ENCODE data around the gene CCNC.

Gene CCNC

DNA sequence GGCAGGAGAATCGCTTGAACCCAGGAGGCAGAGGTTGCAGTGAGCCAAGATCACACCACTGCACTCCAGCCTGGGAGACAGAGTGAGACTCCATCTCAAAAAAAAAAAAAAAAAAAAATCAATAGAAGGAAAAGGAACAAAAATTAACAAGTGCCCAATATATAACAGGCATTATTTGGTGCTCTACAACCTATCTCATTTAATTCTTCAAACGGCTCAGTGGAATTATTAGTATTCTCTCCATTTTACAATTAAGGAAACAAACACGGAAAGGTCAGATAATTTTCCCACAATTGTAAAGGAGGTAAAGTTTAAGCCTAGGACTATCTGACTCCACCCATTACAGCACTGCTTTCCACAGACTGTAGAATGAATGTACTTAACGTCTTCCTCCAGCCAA is 19.8 kb downstream of the CCNC start:
- DNase-seq (ENCODE audit: low read depth, low spot score): no peak

DNA sequence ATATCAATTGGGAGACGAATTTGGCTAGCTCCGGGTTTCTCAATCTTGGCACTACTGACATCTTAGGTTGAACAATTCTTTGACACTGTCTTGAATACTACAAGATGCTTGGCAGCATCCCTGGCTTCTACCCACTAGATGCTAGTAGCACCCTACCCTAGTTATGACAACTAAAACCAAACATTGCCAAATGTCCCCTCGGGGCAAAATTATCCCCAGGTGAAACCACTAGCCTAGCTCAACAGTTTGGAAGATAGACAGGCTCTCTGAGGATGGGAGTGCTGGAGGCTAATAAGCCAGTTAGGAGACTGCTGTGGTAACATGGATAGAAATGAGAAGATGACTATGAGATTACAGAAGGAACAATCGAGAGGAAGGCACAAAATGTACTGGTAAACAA is 20.9 kb downstream of the CCNC start:
- no peak for DNase-seq (ENCODE audit: low read depth, low spot score)

- DNase-seq (ENCODE audit: low read depth, low spot score): no peak
Measured at GRCh38 chr6:99545442-99545841, 23.0 kb downstream of the CCNC start.

GRCh38 chr6:99543968-99544367 is 24.5 kb downstream of the CCNC start:
- no peak for DNase-seq (ENCODE audit: low read depth, low spot score)

- no peak for DNase-seq (ENCODE audit: low read depth, low spot score)
Measured at GRCh38 chr6:99530627-99531026, 37.8 kb downstream of the CCNC start.

- no peak for DNase-seq (ENCODE audit: low read depth, low spot score)
Measured at GRCh38 chr6:99522531-99522930, 45.9 kb downstream of the CCNC start.

DNA sequence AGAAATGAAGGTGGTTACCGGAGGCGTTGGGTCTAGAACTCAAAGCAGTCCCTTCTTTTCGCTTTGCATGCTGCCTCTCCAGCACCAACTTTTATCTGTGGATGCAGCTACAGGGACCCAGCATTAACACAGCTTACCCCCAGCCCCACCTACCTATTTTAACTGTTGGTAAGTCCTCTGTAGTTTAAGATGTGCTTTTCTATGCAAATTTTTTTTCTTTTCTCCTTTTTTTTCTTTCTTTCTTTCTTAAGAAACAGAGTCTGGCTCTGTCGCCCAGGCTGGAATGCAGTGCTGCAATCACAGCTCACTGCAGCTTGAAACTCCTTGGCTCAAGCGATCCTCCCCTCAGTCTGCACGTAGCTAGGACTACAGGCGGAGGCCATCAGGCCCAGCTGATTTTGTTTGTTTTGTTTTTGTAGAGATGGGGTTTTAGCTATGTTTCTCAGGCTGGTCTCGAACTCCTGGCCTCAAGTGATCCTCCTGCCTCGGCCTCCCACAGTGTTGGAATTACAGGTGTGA is 46.8 kb downstream of the CCNC start:
- no peak for DNase-seq (ENCODE audit: low read depth, low spot score)

DNA sequence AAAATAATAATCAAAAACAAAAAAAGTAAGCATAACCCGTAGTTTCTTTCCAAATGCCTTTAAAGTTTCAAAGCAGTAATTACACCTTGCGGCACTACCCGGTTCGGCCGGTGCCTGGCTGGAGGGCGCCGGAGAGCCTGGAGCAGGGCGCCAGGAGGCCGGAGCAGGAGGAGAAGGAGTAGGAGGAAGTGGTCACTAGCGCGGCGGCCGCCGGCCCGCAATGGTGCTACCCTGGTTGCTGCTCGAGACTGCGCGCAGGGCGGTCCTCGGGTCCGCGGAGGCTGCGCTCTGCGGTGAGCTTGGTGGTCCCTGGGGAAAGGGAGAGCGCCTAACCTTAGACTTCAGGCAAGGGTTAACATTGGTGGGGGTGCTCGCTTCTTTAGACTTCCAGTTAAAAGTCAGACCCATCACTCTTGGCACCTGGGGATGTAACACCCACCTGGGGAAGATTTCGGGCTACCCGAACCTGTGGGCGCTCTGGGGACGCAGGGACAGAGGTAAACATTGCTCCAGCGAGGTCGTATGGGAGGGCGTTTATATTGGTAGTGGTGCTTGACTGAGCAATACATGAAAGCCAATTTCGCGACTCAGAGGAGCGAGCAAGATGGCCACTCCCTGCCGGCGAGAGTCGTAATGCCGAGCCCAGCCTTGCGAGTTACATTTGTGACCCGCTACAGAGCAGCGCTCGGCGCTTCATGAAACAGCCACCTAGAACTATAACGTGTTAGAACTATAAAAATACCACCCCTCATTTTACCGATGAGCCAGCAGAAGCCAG is 47.4 kb downstream of the CCNC start:
- no peak for DNase-seq (ENCODE audit: low read depth, low spot score)

DNA sequence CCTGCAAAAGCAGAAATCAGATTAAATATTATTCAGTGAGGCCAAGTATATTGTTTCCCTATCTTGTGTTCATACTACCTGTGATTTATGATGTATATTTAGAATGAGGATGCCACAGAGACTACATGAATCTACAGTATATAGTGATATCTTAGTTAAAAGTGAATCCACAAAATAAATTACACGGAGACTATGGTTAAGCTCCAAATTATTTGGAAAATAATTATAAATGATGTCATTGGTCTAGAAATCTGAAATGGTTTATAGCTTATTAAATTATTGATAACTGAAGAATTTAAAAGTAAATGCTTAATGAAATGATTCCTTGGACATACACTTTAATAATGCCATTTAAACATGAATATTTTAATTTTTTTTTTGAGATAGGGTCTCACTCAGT is 49.0 kb downstream of the CCNC start:
- DNase-seq (ENCODE audit: low read depth, low spot score): no peak

GRCh38 chr6:99514089-99514488 is 54.4 kb downstream of the CCNC start:
- DNase-seq (ENCODE audit: low read depth, low spot score): no peak

DNA sequence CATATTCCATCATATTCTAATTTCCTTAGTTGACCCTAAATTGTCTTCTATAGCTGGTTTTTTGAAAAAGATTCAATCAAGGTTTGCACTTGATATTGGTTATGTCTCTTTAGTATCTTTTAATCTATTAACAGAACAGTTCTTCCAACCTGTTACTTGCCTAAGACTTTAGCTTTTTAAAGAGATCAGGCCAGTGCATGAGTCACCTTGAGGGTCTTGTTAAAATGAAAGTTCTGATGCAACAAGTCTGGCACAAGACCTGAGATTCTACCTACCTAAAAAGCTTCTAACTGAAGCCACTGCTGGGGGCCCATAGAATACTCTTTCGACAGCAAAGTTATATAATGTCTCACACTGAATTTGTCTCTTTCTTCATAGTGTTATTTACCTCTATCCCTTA is 56.4 kb downstream of the CCNC start:
- no peak for DNase-seq (ENCODE audit: low read depth, low spot score)

- no peak for DNase-seq (ENCODE audit: low read depth, low spot score)
Measured at GRCh38 chr6:99507648-99508047, 60.8 kb downstream of the CCNC start.

DNA sequence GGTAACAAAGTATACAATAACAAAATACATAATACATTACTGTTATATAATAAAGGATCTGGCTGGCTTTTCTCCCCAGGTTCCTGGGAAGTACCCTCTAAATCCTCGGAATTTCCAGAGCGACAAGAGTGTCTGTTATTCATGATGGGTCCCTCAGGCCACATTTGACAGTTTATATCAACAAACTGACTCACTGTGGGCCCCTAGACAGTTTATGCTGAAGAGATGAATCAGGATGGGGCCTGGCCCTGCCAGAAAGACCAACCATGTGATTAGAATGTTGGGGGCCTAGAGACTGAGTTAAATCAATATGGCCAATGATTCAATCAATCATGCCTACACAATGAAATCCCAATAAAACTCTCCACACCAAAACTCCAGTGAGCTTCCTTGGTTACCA is 66.7 kb downstream of the CCNC start:
- no peak for DNase-seq (ENCODE audit: low read depth, low spot score)

DNA sequence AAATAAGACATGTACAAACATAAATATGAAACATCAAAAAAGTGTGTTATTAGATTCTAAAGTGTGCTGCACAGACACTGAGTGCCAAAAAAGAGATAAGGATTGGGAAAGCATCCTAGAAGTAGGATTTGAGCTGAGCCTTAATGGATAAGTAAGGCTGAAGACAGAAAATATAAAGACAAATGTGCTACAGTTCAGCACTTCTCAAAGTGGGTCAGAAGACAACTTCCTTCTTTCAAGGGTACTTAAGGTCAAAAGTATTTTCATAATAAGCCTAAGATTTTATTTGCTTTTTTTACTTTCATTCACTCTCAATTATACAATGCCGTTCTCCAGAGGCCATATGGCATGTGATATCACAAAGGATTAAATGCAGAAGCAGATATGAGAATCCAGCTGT is 70.0 kb downstream of the CCNC start:
- DNase-seq (ENCODE audit: low read depth, low spot score): no peak

DNA sequence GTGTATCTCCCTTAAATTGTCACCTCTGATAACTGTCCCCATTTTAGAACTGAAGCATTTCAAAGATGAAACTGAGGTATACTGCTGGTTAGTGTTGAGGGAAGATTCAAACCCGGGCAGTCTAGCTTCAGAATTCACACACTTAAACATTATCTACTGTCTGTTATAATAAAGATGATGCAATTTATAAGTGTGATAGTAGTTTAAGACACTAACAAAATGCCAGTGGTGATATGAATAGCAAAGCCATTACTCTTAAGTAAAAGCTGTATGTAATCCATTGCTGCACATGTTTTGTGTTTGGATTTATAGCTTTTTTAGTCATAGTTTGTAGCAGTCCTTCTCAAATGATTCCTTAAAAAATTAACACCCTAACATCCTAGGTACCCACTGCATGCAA is 73.0 kb downstream of the CCNC start:
- no peak for DNase-seq (ENCODE audit: low read depth, low spot score)

Measured in smooth muscle cell of the brain vasculature (primary cell).